Colonic mucosa (tissue), 4 donors: Measurements from ENCODE around the gene PRXL2A. TPM values are rescaled to one million over a fixed set of nuclear protein-coding genes. Genes with fewer than 3 reads are reported as not detected.
"Not testable (repeated sequence)": the region's sequence is repeated elsewhere in the genome, so short reads cannot be mapped to it uniquely, and the experiment has no call there.

ENCODE experiments used
- DNase-seq: peaks from one replicate; pipeline ENCODE4 v3.0.0-alpha.2; 2020
- H3K27ac ChIP-seq: fragments of 200-600 bp; one replicate; pipeline ENCODE4 v1.8.0; 2021
- H3K27me3 ChIP-seq: fragments of 200-600 bp; one replicate; pipeline ENCODE4 v1.8.0; 2021
- H3K36me3 ChIP-seq: fragments of 200-600 bp; one replicate; pipeline ENCODE4 v1.8.0; 2021
- H3K4me1 ChIP-seq: fragments of 200-600 bp; one replicate; pipeline ENCODE4 v1.8.0; 2021; ENCODE audit warnings: mild to moderate bottlenecking
- H3K4me3 ChIP-seq: fragments of 200-600 bp; one replicate; pipeline ENCODE4 v1.8.0; 2021
- H3K9ac ChIP-seq, 2 donors: one replicate each; pipeline ENCODE4 v1.7.0; 2013; ENCODE audit warnings: control low read depth in 2 of 2, low read depth in 2 of 2, low read length in 2 of 2
- H3K9me3 ChIP-seq: fragments of 200-600 bp; one replicate; pipeline ENCODE4 v1.8.0; 2021
- intact Hi-C: fragments of 100-400 bp; cut with DNase I; formaldehyde crosslinking; loops from one replicate; pipeline ENCODE4 v1.14.1; 2022
- total RNA-seq, 2 donors: library from RNA; stranded (reverse); fragmentation: NEBNext Ultra II Directional in 1 of 2; extraction: Animal tissue kit (Norgen Biotek cat#: 25700) in 1 of 2; gene quantifications; one replicate each; pipeline ENCODE4 v1.2.1, GENCODE V29; 2021
- TF ChIP-seq, protein P1 (sequence below): fragments of 200-600 bp; IDR thresholded peaks from one replicate; pipeline ENCODE4 v1.8.0; 2022; ENCODE audit warnings: antibody characterized with exemption, mild to moderate bottlenecking
- donor health status: healthy.
- donor health status: DM: no; HTN: no; CAD: no.
- donor health status: DM: no; HTN: no; CAD: no.

The PRXL2A gene, protein sequence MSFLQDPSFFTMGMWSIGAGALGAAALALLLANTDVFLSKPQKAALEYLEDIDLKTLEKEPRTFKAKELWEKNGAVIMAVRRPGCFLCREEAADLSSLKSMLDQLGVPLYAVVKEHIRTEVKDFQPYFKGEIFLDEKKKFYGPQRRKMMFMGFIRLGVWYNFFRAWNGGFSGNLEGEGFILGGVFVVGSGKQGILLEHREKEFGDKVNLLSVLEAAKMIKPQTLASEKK
- total RNA-seq: 100 to 1,000 TPM in 1 of 2 donors, 10 to 100 TPM in 1; 73.5 to 101 TPM

DNA sequence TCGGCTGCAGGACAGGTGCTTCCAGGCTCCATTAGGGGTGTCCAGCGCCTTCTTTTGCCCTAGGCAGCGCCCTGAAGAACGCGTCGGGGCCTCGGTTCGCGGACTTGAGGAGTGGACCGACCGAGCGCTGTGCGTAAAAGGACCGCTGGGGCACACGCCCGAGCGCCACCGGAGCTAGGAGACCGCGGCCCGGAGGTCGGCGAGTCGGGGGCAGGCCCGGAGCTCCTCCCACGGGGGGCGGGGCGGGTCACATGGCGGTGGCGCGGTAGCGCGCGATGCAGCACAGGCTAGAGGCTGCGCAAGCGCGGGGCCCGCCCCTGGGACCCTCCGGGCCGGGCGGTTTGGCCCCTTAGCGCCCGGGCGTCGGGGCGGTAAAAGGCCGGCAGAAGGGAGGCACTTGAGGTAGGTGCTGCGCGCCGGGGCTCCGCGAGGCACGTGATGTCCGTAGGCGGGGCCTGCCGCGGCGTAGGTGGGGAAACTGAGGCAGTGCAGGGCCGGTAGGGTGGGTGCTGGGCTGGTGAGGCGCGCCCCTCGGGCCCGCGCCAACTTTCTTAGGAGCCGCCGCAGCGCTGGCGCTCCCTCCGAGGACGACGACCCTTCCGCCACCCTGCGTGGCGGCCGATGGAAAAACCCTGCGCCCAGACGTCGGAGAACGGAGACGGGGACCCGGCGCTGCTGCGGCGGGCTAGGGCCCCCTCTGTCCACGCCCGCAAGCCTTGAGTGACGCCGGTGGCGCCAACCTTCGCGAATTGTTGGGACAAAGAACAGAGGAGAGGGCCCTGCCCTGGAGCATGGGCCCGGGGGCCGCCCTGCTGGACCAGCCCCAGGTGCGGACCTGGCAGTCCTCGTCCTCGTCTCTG lies at the start of gene PRXL2A:
TSS of gene PRXL2A (plus strand) at position 310 of the 860 bp plus-strand sequence. CDS start 11,917 bp downstream, outside the sequence.
- Histone ChIP-seq H3K36me3 (no peaks in the 10 kb centered on the region), H3K27ac (peak within 1 kb of the TSS; percentile 69), H3K9ac (peak within 1 kb of the TSS; percentile 83 to 92), H3K27me3 (no peaks in the 10 kb centered on the region), H3K4me3 (peak within 1 kb of the TSS; percentile 82), H3K9me3 (no peaks in the 10 kb centered on the region), H3K4me1 (peaks cover 19% of the 10 kb centered on the region)
- DNase-seq: peak; percentile 91
- TF ChIP-seq, protein P1, sequence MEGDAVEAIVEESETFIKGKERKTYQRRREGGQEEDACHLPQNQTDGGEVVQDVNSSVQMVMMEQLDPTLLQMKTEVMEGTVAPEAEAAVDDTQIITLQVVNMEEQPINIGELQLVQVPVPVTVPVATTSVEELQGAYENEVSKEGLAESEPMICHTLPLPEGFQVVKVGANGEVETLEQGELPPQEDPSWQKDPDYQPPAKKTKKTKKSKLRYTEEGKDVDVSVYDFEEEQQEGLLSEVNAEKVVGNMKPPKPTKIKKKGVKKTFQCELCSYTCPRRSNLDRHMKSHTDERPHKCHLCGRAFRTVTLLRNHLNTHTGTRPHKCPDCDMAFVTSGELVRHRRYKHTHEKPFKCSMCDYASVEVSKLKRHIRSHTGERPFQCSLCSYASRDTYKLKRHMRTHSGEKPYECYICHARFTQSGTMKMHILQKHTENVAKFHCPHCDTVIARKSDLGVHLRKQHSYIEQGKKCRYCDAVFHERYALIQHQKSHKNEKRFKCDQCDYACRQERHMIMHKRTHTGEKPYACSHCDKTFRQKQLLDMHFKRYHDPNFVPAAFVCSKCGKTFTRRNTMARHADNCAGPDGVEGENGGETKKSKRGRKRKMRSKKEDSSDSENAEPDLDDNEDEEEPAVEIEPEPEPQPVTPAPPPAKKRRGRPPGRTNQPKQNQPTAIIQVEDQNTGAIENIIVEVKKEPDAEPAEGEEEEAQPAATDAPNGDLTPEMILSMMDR: no peak
- intact Hi-C loops: no loop called here

- H3K9me3 ChIP-seq, DNase-seq, H3K27me3 ChIP-seq, H3K4me3 ChIP-seq, H3K36me3 ChIP-seq, H3K9ac ChIP-seq, H3K27ac ChIP-seq, intact Hi-C loops, H3K4me1 ChIP-seq: not testable (repeated sequence)
Measured at GRCh38 chr10:80358925-80359324, 49.4 kb upstream of the PRXL2A start.

DNA sequence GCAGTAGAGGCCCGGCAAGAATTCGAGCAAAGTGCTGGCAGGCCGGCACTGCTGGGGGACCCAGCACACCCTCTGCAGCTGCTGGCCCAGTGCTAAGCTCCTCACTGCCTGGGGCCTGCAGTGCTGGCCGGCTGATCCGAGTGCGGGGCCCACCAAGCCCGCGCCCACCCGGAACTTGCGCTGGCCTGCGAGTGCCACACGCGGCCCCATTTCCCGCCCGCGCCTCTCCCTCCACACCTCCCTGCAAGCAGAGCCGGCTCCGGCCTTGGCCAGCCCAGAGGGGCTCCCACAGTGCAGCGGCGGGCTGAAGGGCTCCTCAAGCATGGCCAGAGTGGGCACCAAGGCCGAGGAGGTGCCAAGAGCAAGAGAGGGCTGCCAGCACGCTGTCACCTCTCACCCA lies 48.7 kb upstream of the PRXL2A start:
- Histone ChIP-seq H3K9me3 (no peaks in the 10 kb centered on the region), H3K27me3 (peaks cover 7% of the 10 kb centered on the region), H3K27ac (no peak overlapping the region), H3K36me3 (no peaks in the 10 kb centered on the region), H3K4me3 (no peak overlapping the region), H3K9ac (no peak overlapping the region), H3K4me1 (no peaks in the 10 kb centered on the region)
- DNase-seq: no peak
- TF ChIP-seq, protein P1: no peak
- intact Hi-C loops: no loop called here

GRCh38 chr10:80365510-80365909 lies 42.8 kb upstream of the PRXL2A start:
- TF ChIP-seq, protein P1: no peak
- H3K36me3 ChIP-seq: no peaks in the 10 kb centered on the region
- no peaks in the 10 kb centered on the region for H3K4me1 ChIP-seq
- no peak overlapping the region for H3K4me3 ChIP-seq
- no peaks in the 10 kb centered on the region for H3K9me3 ChIP-seq
- DNase-seq: no peak
- no peak overlapping the region for H3K9ac ChIP-seq
- no peaks in the 10 kb centered on the region for H3K27me3 ChIP-seq
- intact Hi-C loops: no loop called here
- no peak overlapping the region for H3K27ac ChIP-seq

DNA sequence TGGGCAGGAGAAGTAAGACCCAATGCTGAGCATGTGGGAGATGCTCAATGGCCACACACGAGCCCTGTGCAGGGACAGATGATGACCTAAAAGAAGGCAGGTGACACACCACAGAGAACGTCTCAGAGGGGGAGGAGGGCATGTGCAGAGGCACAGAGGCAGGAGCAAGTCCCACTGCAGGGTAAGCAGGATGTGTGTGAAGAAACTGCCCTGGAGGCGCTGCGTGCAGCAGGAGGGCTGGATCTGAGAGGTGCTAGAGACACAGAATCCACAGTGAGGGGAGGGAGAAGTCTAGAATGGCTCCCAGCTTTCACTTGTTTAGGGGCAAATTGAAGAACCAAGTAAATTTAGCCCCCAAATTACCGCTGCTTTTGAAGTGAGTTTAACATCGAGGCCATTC lies 36.9 kb upstream of the PRXL2A start:
- H3K27ac ChIP-seq: no peak overlapping the region
- intact Hi-C loops: no loop called here
- H3K9me3 ChIP-seq: no peaks in the 10 kb centered on the region
- no peak for DNase-seq
- TF ChIP-seq, protein P1: no peak
- H3K4me3 ChIP-seq: no peak overlapping the region
- no peaks in the 10 kb centered on the region for H3K27me3 ChIP-seq
- no peak overlapping the region for H3K9ac ChIP-seq
- no peaks in the 10 kb centered on the region for H3K4me1 ChIP-seq
- H3K36me3 ChIP-seq: no peaks in the 10 kb centered on the region

- H3K27me3 ChIP-seq: no peaks in the 10 kb centered on the region
- TF ChIP-seq, protein P1: no peak
- H3K9ac ChIP-seq: no peak overlapping the region
- H3K36me3 ChIP-seq: no peaks in the 10 kb centered on the region
- no peaks in the 10 kb centered on the region for H3K4me1 ChIP-seq
- H3K27ac ChIP-seq: no peak overlapping the region
- H3K9me3 ChIP-seq: no peaks in the 10 kb centered on the region
- no peak overlapping the region for H3K4me3 ChIP-seq
- DNase-seq: no peak
- intact Hi-C loops: no loop called here
Measured at GRCh38 chr10:80372675-80373074, 35.7 kb upstream of the PRXL2A start.
